BE2C (cell line): ENCODE data around the gene SLC4A7.

Experiments
- DNase-seq: peaks from one replicate; pipeline ENCODE4 v3.0.0-alpha.2; 2020
- H3K27me3 ChIP-seq: fragments of 250-450 bp; sonication (Bioruptor Pico); 2 replicates; pipeline ENCODE4 v1.5.1; 2020; ENCODE audit warnings: mild to moderate bottlenecking
- H3K36me3 ChIP-seq: fragments of 250-450 bp; sonication (Bioruptor Pico); 2 replicates; pipeline ENCODE4 v1.5.1; 2020; ENCODE audit warnings: mild to moderate bottlenecking
- H3K4me1 ChIP-seq: fragments of 250-450 bp; sonication (Bioruptor Pico); 2 replicates; pipeline ENCODE4 v1.5.1; 2020
- H3K4me3 ChIP-seq: 2 replicates; pipeline ENCODE4 v1.5.1; 2011; ENCODE audit warnings: low read depth, low read length
- H3K9me3 ChIP-seq: fragments of 250-450 bp; sonication (Bioruptor Pico); 2 replicates; pipeline ENCODE4 v1.5.1; 2020
- TF ChIP-seq, protein P1 (sequence below): IDR thresholded peaks from 2 replicates; pipeline ENCODE4 v1.5.1; 2012; ENCODE audit warnings: mild to moderate bottlenecking, low read depth, low read length

Gene SLC4A7

GRCh38 chr3:27500035-27500434, 15.9 kb upstream of the SLC4A7 start:
- H3K4me3 ChIP-seq = no peak overlapping the region
- H3K36me3 ChIP-seq = no peaks in the 10 kb centered on the region
- no peaks in the 10 kb centered on the region for H3K4me1 ChIP-seq
- H3K9me3 ChIP-seq = no peaks in the 10 kb centered on the region
- TF ChIP-seq, protein P1, sequence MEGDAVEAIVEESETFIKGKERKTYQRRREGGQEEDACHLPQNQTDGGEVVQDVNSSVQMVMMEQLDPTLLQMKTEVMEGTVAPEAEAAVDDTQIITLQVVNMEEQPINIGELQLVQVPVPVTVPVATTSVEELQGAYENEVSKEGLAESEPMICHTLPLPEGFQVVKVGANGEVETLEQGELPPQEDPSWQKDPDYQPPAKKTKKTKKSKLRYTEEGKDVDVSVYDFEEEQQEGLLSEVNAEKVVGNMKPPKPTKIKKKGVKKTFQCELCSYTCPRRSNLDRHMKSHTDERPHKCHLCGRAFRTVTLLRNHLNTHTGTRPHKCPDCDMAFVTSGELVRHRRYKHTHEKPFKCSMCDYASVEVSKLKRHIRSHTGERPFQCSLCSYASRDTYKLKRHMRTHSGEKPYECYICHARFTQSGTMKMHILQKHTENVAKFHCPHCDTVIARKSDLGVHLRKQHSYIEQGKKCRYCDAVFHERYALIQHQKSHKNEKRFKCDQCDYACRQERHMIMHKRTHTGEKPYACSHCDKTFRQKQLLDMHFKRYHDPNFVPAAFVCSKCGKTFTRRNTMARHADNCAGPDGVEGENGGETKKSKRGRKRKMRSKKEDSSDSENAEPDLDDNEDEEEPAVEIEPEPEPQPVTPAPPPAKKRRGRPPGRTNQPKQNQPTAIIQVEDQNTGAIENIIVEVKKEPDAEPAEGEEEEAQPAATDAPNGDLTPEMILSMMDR = no peak
- no peak for DNase-seq
- H3K27me3 ChIP-seq = no peaks in the 10 kb centered on the region

DNA sequence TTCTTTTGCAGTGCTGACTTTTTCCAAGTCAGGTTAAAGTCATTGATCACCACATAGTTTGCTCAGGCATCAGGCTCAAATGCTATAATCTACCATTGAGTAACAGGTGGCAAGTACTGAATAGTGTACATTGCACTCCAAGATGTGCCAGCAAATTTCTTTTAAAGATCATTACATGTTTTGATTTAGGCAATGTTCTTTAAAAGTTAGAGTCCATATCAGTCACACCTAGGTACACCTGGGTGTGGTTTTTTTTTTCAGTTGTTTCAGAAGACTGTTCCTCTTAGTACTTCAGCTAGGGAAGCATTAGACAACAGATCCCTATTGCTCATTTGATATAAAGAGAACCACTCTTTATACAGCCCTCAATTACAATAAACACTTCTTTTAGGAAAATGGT, 10.6 kb upstream of the SLC4A7 start:
- no peaks in the 10 kb centered on the region for H3K4me1 ChIP-seq
- no peaks in the 10 kb centered on the region for H3K9me3 ChIP-seq
- H3K36me3 ChIP-seq = no peaks in the 10 kb centered on the region
- no peak overlapping the region for H3K4me3 ChIP-seq
- no peak for DNase-seq
- TF ChIP-seq, protein P1 = no peak
- H3K27me3 ChIP-seq = no peaks in the 10 kb centered on the region

GRCh38 chr3:27488821-27489220, 4.6 kb upstream of the SLC4A7 start:
- TF ChIP-seq, protein P1 = no peak
- no peak for DNase-seq
- Histone ChIP-seq H3K36me3 (no peaks in the 10 kb centered on the region), H3K4me1 (no peaks in the 10 kb centered on the region), H3K27me3 (no peaks in the 10 kb centered on the region), H3K4me3 (no peak overlapping the region), H3K9me3 (no peaks in the 10 kb centered on the region)

- H3K27me3 ChIP-seq = no peaks in the 10 kb centered on the region
- H3K4me3 ChIP-seq = no peak overlapping the region
- no peak for DNase-seq
- no peaks in the 10 kb centered on the region for H3K9me3 ChIP-seq
- H3K4me1 ChIP-seq = no peaks in the 10 kb centered on the region
- no peaks in the 10 kb centered on the region for H3K36me3 ChIP-seq
- TF ChIP-seq, protein P1 = no peak
Observed at GRCh38 chr3:27487383-27487782, 3.2 kb upstream of the SLC4A7 start.

DNA sequence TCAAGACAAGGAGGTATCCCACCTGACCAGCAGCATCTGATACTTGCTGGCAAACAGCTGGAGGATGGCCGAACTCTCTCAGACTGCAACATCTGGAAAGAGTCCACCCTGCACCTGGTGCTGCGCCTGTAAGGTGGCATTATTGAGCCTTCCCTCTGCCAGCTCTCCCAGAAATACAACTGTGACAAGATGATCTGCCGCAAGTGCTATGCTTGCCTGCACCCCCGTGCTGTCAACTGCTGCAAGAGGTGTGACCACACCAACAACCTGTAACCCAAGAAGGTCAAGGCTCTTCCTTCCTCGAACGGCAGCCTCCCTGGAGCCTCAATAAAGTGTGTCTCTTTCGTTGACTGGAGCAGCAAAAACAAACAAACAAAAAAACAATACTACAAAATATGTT, 2.2 kb upstream of the SLC4A7 start:
- TF ChIP-seq, protein P1 = no peak
- H3K27me3 ChIP-seq = no peaks in the 10 kb centered on the region
- no peak overlapping the region for H3K4me3 ChIP-seq
- H3K9me3 ChIP-seq = no peaks in the 10 kb centered on the region
- H3K36me3 ChIP-seq = no peaks in the 10 kb centered on the region
- no peaks in the 10 kb centered on the region for H3K4me1 ChIP-seq
- DNase-seq = no peak

GRCh38 chr3:27485866-27486265, 1.7 kb upstream of the SLC4A7 start:
- Histone ChIP-seq H3K9me3 (no peaks in the 10 kb centered on the region), H3K4me1 (no peaks in the 10 kb centered on the region), H3K4me3 (no peak overlapping the region), H3K36me3 (no peaks in the 10 kb centered on the region), H3K27me3 (no peaks in the 10 kb centered on the region)
- DNase-seq = no peak
- TF ChIP-seq, protein P1 = no peak
